NOMO-1 treated with dmso at 0.1 percent for 144 hours (cell line): Measurements from ENCODE around the gene GPSM1.

Experiments used
- DNase-seq: peaks from one replicate; lab custom pipeline; 2025; ENCODE audit not compliant: unreplicated experiment; lab: John Stamatoyannopoulos, UW

GPSM1 gene

DNA sequence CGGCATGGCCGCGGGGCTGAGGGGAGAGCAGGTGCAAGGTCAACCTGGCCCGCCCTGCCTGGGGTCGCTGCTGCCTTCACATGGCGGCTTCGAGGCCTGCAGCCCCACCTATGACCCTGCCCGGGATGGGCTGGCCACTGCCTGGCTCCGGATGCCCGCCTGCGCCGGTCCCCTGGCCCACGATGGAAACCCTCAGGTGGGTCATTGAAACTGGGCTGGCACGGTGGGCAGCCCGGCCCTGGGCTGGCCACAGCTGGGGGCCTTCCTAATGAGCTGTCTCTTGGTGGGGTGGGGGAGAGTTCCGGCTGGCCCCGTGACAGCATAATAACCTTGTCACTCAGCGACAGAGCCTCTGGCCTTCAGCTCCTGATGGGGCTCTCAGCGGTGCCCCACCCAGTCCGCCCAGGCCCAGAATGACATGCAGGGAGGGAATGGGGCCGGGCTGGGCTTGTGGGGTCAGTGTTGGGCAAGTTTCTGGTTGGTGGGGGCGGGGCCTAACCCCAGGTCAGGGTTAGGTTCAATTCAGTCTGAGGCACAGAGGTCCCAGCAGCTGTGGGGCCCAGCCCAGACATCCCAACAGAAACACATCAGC is 23.4 kb upstream of the GPSM1 start, which contains the start of gene CCDC187:
TSS of gene CCDC187 (minus strand) at position 270 of the 592 bp plus-strand sequence. CDS start at position 6, 264 bp downstream.
- DNase-seq, result peak; percentile 25

- DNase-seq, result no peak
These were observed 22.9 kb upstream of the GPSM1 start for GRCh38 chr9:136304456-136304855.

GRCh38 chr9:136304981-136305380 is 22.4 kb upstream of the GPSM1 start:
- no peak for DNase-seq

GRCh38 chr9:136305804-136306203 is 21.5 kb upstream of the GPSM1 start:
- DNase-seq, result no peak

DNA sequence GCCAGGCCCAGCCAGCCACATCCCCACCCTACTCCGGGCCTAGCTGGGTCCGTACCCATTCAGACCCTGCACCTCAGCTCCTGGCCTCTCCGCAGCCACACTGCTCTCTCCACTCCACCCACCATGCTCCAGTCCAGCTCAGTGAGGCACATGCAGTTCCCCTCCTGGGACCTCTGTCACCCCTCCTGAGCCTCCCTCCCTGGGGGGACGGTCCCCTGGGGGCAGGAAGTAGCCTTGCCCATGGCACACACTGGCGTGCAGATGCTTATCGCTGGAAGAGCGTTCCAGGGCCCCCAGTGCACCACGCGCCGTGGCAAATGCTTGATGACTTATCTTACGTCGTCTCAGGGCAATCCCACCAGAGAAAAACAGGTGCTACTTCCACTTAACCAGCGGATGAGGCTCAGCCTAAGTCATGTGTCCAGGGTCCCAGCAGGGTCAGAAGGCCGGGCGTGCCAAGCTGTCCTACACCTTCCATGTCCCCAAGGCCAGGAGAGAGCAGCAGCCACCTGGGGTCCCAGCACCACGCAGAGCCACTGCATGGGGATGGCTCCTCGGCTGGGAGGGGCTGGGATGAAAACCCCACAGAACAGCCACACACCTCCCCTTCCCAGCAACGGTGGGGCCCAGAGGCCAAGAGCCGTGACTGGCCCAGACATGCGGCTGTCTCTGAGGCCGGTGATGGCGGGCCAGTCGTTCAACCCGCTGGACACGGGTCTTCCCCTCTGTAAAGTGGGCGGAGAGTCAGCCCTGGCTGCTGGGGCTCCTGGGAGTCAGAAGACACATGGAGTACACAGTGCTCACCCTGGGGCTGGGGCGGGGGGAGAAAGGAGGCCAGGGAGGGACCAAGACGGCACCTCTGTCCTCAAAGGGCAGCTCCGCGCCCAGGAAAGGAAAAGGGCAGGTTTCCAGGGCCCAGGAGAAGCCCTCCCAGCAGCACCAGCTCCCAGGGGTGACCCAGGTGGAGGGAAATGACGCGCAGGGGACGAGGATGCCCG is 20.8 kb upstream of the GPSM1 start:
- no peak for DNase-seq

DNA sequence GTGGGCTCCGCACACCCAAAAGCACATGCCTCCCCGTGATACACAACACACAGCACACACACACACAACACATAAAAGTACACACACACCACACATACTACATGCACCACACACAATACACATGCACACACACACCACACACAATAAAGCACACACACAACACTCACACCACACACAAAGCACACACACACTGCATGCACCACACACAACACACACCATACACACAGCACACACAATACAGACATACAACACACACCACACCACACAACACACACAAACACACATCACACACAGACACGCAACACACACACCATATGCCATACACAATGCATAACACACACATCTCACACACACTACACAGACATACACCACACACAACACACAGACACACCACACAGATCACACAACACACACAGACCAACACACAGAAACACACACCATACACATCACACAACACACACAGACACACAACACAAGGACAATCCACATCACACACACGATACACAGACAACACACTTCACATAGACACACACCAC is 20.1 kb upstream of the GPSM1 start:
- DNase-seq, result no peak

DNA sequence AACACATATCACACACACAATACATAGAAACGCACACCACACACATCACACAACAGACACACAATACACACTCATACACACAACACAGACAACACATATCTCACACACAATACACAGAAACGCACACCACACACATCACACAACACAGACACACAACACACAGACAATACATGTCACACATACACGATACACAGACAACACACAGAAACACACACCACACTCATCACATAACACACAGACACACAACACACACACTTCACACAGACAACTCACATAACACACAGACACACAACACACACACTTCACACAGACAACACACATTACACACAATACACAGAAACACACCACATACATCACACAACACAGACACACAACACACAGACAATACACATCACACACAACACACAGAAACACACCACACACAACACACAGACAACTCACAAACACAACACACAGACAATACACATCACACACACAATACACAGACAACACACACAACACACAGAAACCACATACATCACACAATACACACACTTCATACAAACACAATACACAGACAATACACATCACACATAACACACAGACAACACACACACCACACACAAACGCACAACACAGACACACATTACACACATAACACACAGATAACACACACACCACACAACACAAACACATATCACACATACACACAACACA is 19.2 kb upstream of the GPSM1 start:
- no peak for DNase-seq

GRCh38 chr9:136308702-136309053 is 18.7 kb upstream of the GPSM1 start:
- no peak for DNase-seq

- no peak for DNase-seq
These were observed 18.1 kb upstream of the GPSM1 start for GRCh38 chr9:136309101-136309801.

DNA sequence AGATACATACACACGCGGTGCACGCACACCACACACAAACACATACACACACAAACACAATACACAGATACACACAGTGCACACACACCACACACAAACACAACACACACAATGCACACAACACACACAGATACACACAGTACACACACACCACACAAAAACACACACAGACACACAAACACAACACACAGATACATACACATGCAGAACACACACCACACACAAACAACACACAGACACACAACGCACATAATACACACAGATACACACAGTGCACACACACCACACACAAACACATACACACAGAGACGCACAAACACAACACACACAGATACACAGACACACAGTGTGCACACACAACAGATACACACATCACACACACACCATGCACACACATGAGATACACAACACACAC is 17.5 kb upstream of the GPSM1 start:
- DNase-seq, result no peak

DNA sequence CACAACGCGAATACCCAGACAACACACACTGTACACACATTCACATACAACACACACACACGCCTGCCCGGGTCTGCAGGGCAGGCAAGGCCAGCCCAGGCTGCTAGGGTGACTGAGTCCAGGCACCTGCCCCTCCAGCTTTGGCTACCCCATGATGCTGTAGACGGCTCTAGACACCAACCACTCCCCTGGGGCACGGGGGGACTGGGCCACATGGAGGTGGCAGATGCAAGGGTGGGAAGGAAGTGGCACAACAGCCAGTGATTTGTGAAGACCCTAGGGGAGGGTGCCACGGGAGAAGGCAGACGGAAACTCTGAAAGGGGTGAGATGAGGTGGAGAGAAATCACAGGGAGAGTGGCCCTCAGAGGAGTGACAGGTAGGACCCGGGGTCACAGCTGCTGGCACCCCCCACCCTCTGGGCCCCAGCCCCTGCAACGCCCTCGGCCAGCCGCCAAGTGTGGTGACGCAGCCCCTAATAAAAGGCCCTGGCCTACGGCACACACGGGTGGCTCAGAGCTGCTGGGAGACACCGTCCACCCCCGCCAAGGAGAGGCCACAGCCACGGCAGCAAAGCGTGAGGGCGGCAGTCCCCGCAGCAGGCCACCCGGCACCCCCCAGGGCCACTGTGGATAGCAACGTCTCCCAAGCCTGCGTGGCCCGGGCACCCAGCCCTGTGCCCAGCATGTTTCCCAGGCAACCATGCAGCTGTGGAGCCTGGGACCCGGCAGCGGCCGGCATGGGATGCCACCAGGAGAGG is 16.9 kb upstream of the GPSM1 start:
- no peak for DNase-seq

- DNase-seq, result no peak
These were observed 16.0 kb upstream of the GPSM1 start for GRCh38 chr9:136311051-136312008.

DNA sequence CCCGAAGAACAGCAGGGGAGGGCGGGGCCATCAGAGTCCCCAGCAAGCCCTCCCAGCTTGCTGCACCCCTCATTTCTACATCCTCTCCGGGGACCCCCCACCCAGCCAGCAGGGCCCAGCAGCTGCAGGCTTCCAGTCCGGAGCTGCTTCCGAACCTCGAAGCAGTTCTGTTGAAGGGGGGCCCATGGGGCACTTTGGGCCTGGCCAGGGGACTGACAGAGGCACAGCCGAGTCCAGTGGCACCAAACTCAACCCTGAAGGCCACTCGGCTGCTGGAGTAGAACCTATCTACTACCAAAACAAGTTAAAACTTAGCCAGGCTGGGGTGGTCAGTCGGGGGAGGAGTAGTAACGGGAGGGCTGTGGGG is 15.3 kb upstream of the GPSM1 start:
- DNase-seq, result no peak

DNA sequence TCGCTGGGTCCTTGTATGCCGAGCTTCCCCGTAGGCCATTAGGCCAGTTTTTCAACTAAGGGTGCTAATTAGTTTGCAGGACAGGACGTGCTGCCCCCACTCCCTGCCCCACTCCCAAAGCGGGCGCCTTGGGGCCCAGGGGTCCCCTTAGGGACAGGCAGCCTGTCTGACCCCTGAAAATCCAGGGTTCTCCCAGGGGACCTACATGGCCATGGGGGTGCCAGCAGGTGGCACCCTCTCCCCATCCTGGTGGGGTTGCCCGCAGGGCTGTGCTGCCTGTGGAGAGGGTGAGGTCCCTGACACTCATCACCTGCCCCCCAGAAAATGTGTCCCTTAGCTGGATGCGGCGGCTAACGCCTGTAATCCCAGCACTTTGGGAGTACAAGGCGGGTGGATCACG is 14.9 kb upstream of the GPSM1 start:
- no peak for DNase-seq

DNA sequence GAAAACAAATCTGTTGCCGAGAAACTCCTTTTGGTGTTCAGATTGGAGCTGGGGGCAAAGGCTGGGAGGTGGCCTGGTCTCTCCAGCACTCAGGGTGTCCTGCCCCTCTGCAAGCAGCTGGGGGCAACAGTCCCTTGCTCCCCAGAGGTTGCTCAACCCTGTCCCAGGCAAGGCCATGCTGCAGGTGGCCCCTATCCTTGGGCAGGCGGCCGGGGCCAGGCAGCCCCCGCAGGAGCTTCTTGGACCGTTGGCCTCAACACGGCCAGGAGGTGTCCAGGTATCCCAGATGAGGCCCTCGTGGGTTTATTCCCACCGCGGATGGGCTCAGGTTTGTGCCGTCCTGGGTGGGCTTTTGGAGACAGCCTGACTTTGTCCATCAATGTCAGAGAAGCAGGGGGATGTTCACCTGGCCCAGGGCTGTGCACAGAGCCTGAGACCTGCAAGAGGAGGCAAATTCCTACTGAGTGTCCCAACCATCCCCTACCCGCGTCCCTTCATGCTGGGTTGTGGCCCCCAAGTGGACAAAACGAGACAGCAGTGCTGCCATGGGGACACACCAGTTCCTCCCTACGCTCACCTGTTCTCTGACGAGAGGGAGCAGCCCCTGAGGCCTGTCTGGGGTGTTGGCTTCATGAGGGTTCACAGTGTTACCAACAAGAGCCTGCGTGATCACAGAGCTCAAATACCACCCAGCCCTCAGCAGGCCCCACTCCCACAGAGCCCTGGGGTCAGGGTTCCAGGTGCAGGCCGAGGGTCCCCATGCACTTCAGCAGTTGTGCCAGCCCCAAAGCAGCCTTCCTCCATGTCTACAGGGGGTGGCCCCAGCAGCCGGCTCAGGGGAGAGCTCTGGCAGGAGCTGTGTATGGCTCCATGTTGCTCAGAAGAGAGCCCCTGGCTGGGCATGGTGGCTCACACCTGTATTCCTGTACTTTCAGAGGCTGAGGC is 14.0 kb upstream of the GPSM1 start:
- DNase-seq, result no peak

DNA sequence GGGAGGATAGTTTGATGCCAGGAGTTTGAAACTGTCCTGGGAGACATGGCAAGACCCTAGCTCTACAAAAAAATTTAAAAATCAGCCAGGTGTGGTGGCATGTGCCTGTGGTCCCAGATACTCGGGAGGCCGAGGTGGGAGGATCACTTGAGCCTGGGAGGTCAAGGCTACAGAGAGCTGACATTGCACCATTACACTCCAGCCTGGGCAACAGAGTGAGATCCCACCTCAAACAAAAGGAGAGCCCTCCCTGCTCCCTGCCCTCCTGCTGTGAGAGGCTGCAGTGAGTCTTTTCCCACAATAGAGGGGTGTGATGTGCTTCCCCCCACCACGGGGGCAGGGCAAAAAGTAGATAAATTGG is 13.3 kb upstream of the GPSM1 start:
- no peak for DNase-seq

DNA sequence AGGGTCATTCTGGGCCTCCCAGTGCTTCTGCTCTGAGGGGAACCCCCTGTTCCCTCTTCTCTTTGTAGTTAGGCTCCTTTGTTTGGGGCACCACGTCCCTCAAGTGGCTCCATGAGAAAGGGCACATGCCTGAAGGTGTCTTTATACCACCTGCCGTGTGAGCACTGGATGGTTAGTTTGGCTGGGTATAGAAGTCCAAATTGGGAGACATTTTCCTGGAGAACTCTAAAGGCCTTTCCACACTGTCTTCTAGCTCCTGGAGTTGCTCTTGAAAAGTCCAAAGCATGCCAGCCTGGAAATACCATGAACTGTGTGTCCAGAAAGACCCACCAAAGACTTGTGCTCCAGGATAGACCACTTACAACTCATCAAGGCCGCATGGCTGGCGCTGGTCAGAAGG is 12.4 kb upstream of the GPSM1 start:
- DNase-seq, result no peak

DNA sequence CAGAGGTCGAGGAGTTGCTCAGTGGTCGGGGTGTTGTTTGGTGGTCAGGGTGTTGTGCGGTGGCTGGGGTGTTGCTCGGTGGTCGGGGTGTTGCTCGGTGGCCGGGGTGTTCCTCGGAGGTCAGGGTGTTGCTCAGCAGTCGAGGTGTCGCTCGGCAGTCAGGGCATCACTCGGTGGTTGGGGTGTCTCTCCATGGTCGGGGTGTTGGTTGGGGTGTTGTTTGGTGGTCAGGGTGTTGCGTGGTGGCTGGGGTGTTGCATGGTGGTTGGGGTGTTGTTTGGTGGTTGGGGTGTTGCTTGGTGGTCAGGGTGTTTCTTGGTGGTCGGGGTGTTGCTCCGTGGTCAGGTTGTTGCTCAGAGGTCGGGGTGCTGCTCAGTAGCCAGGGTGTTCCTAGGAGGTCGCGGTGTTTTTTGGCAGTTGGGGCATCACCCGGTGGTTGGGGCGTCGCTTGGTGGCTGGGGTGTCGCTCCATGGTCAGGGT is 11.0 kb upstream of the GPSM1 start:
- no peak for DNase-seq
